Measurements from ENCODE around the gene NRXN3. TPM values are rescaled to one million over a fixed set of nuclear protein-coding genes. Genes with fewer than 3 reads are reported as not detected.

Gene NRXN3
- total and polyA plus RNA-seq, 4 donors: 1.4 to 8.3 (median 4.4) TPM

DNA sequence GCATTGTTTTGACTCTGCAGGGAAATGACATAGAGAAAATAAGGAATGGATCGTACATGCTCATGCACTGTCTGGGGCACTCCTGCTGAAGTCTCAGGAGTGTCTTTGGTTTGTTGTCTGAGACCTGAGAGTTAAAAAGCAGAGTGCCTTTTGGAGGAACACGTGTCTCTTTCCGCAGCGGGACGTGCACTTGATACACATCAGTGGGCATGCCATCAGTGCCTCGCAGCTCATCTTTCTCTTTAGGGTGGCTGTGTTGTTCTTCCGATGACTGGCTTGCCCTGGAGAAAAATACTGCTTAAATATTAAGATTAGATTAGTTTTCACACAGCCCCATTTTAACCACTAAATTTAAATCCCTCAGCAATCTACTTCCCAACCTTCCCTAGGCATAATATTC, 1205.2 kb downstream of the NRXN3 start:
- Histone ChIP-seq H3K9me3 (ENCODE audit: control insufficient read depth in 4 of 4, insufficient read depth in 3 of 4, low read length in 3 of 4) (no peaks in the 10 kb centered on the region), H3K9ac (ENCODE audit: insufficient read depth in 1 of 2, low read length in 2 of 2) (no peak overlapping the region), H3K36me3 (ENCODE audit: control insufficient read depth in 4 of 4, insufficient read depth in 4 of 4, low read length in 4 of 4) (no peaks in the 10 kb centered on the region), H3K27me3 (ENCODE audit: control insufficient read depth in 3 of 3, insufficient read depth in 3 of 3, low read length in 2 of 3) (no peaks in the 10 kb centered on the region), H3K4me1 (ENCODE audit: control insufficient read depth in 5 of 5, insufficient read depth in 5 of 5, low read length in 5 of 5) (peaks cover 0 to 1% (median 0%) of the 10 kb centered on the region in 5 donors), H3K27ac (ENCODE audit: low read depth in 1 of 2, low read length in 1 of 2) (no peak overlapping the region), H3K4me3 (no peak overlapping the region)
- TF ChIP-seq, protein P1, sequence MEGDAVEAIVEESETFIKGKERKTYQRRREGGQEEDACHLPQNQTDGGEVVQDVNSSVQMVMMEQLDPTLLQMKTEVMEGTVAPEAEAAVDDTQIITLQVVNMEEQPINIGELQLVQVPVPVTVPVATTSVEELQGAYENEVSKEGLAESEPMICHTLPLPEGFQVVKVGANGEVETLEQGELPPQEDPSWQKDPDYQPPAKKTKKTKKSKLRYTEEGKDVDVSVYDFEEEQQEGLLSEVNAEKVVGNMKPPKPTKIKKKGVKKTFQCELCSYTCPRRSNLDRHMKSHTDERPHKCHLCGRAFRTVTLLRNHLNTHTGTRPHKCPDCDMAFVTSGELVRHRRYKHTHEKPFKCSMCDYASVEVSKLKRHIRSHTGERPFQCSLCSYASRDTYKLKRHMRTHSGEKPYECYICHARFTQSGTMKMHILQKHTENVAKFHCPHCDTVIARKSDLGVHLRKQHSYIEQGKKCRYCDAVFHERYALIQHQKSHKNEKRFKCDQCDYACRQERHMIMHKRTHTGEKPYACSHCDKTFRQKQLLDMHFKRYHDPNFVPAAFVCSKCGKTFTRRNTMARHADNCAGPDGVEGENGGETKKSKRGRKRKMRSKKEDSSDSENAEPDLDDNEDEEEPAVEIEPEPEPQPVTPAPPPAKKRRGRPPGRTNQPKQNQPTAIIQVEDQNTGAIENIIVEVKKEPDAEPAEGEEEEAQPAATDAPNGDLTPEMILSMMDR (IDR thresholded peaks at IDR 0.05; ENCODE audit: control extremely low read depth, extremely low read depth): no peak
- no peak for ATAC-seq (ENCODE audit: insufficient read depth, low FRiP score)
- 64 to 67% methylated on average over 7 of the region's 7 CpGs for WGBS, 2 donors
- no peak for DNase-seq

DNA sequence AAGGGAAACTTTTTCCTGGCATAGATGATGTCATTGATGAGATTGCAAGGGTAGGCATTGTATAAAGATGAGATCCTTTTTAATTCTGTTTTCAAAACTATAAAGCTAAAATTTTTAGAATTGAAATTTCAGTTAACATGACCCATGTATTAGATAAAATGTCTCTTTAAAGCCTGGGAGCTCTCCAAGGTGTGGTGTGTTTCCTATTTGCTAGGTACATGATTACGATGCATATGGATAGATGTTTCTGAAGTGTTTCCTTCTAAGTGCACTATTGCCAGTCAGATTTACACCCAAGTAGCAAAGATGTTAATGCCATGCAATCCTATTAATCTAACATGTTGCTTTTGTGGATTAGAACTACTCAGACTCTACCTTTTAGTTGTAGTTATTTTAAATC, 1206.4 kb downstream of the NRXN3 start:
- no peaks in the 10 kb centered on the region for H3K27me3 ChIP-seq (ENCODE audit: control insufficient read depth in 3 of 3, insufficient read depth in 3 of 3, low read length in 2 of 3)
- H3K4me3 ChIP-seq: no peak overlapping the region
- no peak overlapping the region for H3K27ac ChIP-seq (ENCODE audit: low read depth in 1 of 2, low read length in 1 of 2)
- H3K4me1 ChIP-seq (ENCODE audit: control insufficient read depth in 5 of 5, insufficient read depth in 5 of 5, low read length in 5 of 5): peaks cover 0 to 1% (median 0%) of the 10 kb centered on the region in 5 donors
- no peak for ATAC-seq (ENCODE audit: insufficient read depth, low FRiP score)
- 64 to 72% methylated on average over 1 of the region's 1 CpG for WGBS, 2 donors
- no peak for DNase-seq
- H3K9me3 ChIP-seq (ENCODE audit: control insufficient read depth in 4 of 4, insufficient read depth in 3 of 4, low read length in 3 of 4): no peaks in the 10 kb centered on the region
- H3K36me3 ChIP-seq (ENCODE audit: control insufficient read depth in 4 of 4, insufficient read depth in 4 of 4, low read length in 4 of 4): no peaks in the 10 kb centered on the region
- no peak overlapping the region for H3K9ac ChIP-seq (ENCODE audit: insufficient read depth in 1 of 2, low read length in 2 of 2)
- TF ChIP-seq, protein P1 (IDR thresholded peaks at IDR 0.05; ENCODE audit: control extremely low read depth, extremely low read depth): no peak

DNA sequence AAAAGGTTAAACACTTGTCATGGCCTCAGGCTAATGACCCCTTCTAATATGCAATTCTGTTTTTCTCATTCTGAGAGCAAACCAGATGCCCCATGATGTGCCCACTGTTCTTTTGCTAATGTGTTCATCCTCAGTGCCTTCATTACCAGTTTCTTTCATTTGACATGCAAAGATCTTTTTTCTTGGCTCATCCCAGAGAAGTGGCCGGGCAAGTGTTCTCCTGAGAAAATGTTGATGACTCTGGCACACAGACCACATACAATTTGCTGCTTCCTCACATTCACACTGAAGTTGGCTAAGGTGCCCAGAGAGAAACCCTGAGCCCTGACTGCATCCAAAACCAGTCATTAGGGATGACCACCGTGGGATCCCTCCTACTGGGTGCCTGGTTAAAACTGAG, 1207.8 kb downstream of the NRXN3 start:
- H3K9ac ChIP-seq (ENCODE audit: insufficient read depth in 1 of 2, low read length in 2 of 2): no peak overlapping the region
- H3K27me3 ChIP-seq (ENCODE audit: control insufficient read depth in 3 of 3, insufficient read depth in 3 of 3, low read length in 2 of 3): no peaks in the 10 kb centered on the region
- no peak overlapping the region for H3K27ac ChIP-seq (ENCODE audit: low read depth in 1 of 2, low read length in 1 of 2)
- no peaks in the 10 kb centered on the region for H3K9me3 ChIP-seq (ENCODE audit: control insufficient read depth in 4 of 4, insufficient read depth in 3 of 4, low read length in 3 of 4)
- H3K4me3 ChIP-seq: no peak overlapping the region
- no peak for ATAC-seq (ENCODE audit: insufficient read depth, low FRiP score)
- TF ChIP-seq, protein P1 (IDR thresholded peaks at IDR 0.05; ENCODE audit: control extremely low read depth, extremely low read depth): no peak
- no peak for DNase-seq
- 42 to 63% methylated on average over 2 of the region's 2 CpGs for WGBS, 2 donors
- peaks cover 0 to 1% (median 0%) of the 10 kb centered on the region in 5 donors for H3K4me1 ChIP-seq (ENCODE audit: control insufficient read depth in 5 of 5, insufficient read depth in 5 of 5, low read length in 5 of 5)
- no peaks in the 10 kb centered on the region for H3K36me3 ChIP-seq (ENCODE audit: control insufficient read depth in 4 of 4, insufficient read depth in 4 of 4, low read length in 4 of 4)

DNA sequence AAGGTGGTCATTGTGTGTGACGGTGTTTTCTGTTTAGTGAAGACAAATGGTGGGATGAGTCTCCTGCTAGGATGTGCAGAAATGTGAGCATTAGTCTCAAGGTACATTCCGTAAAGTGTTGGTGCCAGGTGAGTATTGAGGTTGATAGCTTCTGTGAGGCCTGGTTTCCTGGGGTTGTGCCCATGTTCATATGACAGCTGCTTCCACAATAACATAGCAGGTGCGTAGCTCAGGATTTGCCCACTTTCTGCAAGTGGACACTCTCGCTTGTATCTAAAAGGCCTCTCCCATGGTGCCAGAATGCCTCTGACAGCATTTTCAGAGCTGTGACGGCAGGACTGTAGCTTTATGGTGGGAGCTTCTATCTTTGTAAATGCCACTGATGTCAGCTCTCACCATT, 1209.1 kb downstream of the NRXN3 start:
- H3K36me3 ChIP-seq (ENCODE audit: control insufficient read depth in 4 of 4, insufficient read depth in 4 of 4, low read length in 4 of 4): no peaks in the 10 kb centered on the region
- no peak overlapping the region for H3K27ac ChIP-seq (ENCODE audit: low read depth in 1 of 2, low read length in 1 of 2)
- H3K4me1 ChIP-seq (ENCODE audit: control insufficient read depth in 5 of 5, insufficient read depth in 5 of 5, low read length in 5 of 5): peaks cover 0 to 1% (median 0%) of the 10 kb centered on the region in 5 donors
- TF ChIP-seq, protein P1 (IDR thresholded peaks at IDR 0.05; ENCODE audit: control extremely low read depth, extremely low read depth): no peak
- 94% methylated on average over 5 of the region's 5 CpGs for WGBS, 2 donors
- no peak overlapping the region for H3K9ac ChIP-seq (ENCODE audit: insufficient read depth in 1 of 2, low read length in 2 of 2)
- no peak for ATAC-seq (ENCODE audit: insufficient read depth, low FRiP score)
- DNase-seq: no peak
- no peaks in the 10 kb centered on the region for H3K27me3 ChIP-seq (ENCODE audit: control insufficient read depth in 3 of 3, insufficient read depth in 3 of 3, low read length in 2 of 3)
- no peaks in the 10 kb centered on the region for H3K9me3 ChIP-seq (ENCODE audit: control insufficient read depth in 4 of 4, insufficient read depth in 3 of 4, low read length in 3 of 4)
- H3K4me3 ChIP-seq: no peak overlapping the region

All from lung (tissue), 12 donors.